ENCODE results near the gene TSPYL4. TPM values are rescaled to one million over a fixed set of nuclear protein-coding genes. Genes with fewer than 3 reads are reported as not detected.

TSPYL4 gene
- total RNA-seq, 1 experiment from 2014 or later: 5.4 TPM

DNA sequence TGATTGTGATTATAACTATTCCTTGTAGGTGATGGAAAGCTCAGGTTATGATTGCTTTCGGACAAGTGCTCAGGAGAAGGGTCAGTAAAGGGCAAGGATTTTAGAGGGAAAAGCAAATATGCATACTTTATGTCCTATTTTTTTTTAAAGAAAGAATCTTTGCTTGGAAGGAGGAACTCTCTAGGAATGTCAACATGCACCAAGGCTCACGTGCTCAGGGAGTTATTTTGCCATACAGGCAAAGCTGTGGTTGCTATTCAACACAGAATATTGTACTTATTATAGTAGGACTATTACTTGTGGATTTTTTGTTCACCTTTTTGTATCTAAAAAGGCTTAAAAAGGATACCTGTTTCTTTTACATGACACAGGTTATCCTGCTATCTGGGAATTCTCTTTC is 28.8 kb upstream of the TSPYL4 start:
- H3K79me2 ChIP-seq (ENCODE audit: insufficient read depth, low read length): peaks cover 20% of the 10 kb centered on the region
- peaks cover 0 to 9% of the 10 kb centered on the region in 2 experiments; a peak in 1 of 4 replicates for H3K36me3 ChIP-seq (ENCODE audit: control insufficient read depth in 1 of 2, insufficient read depth in 2 of 2, low read length in 2 of 2)
- no peak overlapping the region for H2AFZ ChIP-seq (ENCODE audit: low read depth, low read length, poor library complexity, severe bottlenecking)
- H3K4me3 ChIP-seq (replicated peaks in 1 of 2; ENCODE audit: low read depth in 1 of 2, low read length in 2 of 2): no peak overlapping the region
- no peak overlapping the region for H3K4me2 ChIP-seq (ENCODE audit: low read length)
- DNase-seq (ENCODE audit: low read depth, low spot score): no peak
- BruUV-seq (replicated peaks): no TSS peak
- RAD21 ChIA-PET (ENCODE audit: low non-redundant PET in 1 of 2, low total read pairs in 2 of 2, uncharacterized antibody in 2 of 2, unreplicated experiment in 2 of 2): no interaction called here
- no peak overlapping the region for H3K27ac ChIP-seq (ENCODE audit: low read depth, low read length)
- H3K9me3 ChIP-seq (ENCODE audit: control insufficient read depth in 1 of 2, insufficient read depth in 1 of 2, low read depth in 1 of 2, low read length in 2 of 2): no peaks in the 10 kb centered on the region
- H3K9me2 ChIP-seq (ENCODE audit: insufficient read depth): no peaks in the 10 kb centered on the region
- H3K27me3 ChIP-seq (ENCODE audit: insufficient read depth, low read length): no peaks in the 10 kb centered on the region
- POLR2A ChIA-PET: no interaction called here
- no peak overlapping the region for H3K9ac ChIP-seq (ENCODE audit: low read length)
- no peak for ATAC-seq
- TF ChIP-seq TCF7L2 (IDR thresholded peaks at IDR 0.05; ENCODE audit: borderline replicate concordance, extremely low read depth, insufficient read depth, insufficient read length): no peak
- no peaks in the 10 kb centered on the region for H4K20me1 ChIP-seq (ENCODE audit: insufficient read depth)
- H3K4me1 ChIP-seq (ENCODE audit: control insufficient read depth in 1 of 2, insufficient read depth in 2 of 2, low read length in 2 of 2): peaks cover 6 to 17% of the 10 kb centered on the region in 2 experiments
- CTCF ChIA-PET: interaction anchor here (1.2 kb wide), 1 partner anchor 14 kb away, joined by 3 read pairs; no protein-coding TSS in a partner anchor
- intact Hi-C loops (cut with micrococcal nuclease): no loop called here

DNA sequence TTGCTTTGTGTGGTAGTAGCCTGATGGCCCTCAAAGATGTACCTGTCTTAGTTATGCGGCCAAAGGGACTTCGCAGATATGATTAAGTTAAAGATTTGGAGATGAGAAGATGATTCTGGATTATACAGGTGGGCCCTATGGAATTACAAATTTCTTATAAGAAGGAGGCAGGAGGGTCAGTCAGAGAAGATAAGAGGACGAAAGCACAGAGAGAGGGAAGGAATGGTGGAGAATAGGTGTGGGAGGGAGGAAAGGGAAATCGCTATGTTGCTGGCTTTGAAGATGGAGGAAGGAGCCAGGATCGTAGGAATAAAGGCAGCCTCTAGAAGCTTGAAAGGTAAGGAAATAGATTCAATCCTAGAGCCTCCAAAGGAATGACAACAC is 27.1 kb upstream of the TSPYL4 start:
- no peaks in the 10 kb centered on the region for H4K20me1 ChIP-seq (ENCODE audit: insufficient read depth)
- peak overlapping the region in 1 of 2 experiments; percentile 95; a peak in 2 of 4 replicates for H3K4me3 ChIP-seq (replicated peaks in 1 of 2; ENCODE audit: low read depth in 1 of 2, low read length in 2 of 2)
- H3K9me2 ChIP-seq (ENCODE audit: insufficient read depth): no peaks in the 10 kb centered on the region
- peaks cover 38% of the 10 kb centered on the region for H3K79me2 ChIP-seq (ENCODE audit: insufficient read depth, low read length)
- RAD21 ChIA-PET (ENCODE audit: low non-redundant PET in 1 of 2, low total read pairs in 2 of 2, uncharacterized antibody in 2 of 2, unreplicated experiment in 2 of 2): no interaction called here
- BruUV-seq (replicated peaks): no TSS peak
- H3K4me2 ChIP-seq (ENCODE audit: low read length): peak overlapping the region; percentile 88
- H3K36me3 ChIP-seq (ENCODE audit: control insufficient read depth in 1 of 2, insufficient read depth in 2 of 2, low read length in 2 of 2): peaks cover 0 to 12% of the 10 kb centered on the region in 2 experiments; a peak in 2 of 4 replicates
- H3K27ac ChIP-seq (ENCODE audit: low read depth, low read length): no peak overlapping the region
- DNase-seq (ENCODE audit: low read depth, low spot score) (no peak), ATAC-seq (no peak)
- H3K9me3 ChIP-seq (ENCODE audit: control insufficient read depth in 1 of 2, insufficient read depth in 1 of 2, low read depth in 1 of 2, low read length in 2 of 2): no peaks in the 10 kb centered on the region
- no peak overlapping the region for H2AFZ ChIP-seq (ENCODE audit: low read depth, low read length, poor library complexity, severe bottlenecking)
- no peaks in the 10 kb centered on the region for H3K27me3 ChIP-seq (ENCODE audit: insufficient read depth, low read length)
- intact Hi-C loops (cut with micrococcal nuclease): no loop called here
- CTCF ChIA-PET: no interaction called here
- H3K9ac ChIP-seq (ENCODE audit: low read length): no peak overlapping the region
- POLR2A ChIA-PET: no interaction called here
- peaks cover 6 to 17% of the 10 kb centered on the region in 2 experiments for H3K4me1 ChIP-seq (ENCODE audit: control insufficient read depth in 1 of 2, insufficient read depth in 2 of 2, low read length in 2 of 2)
- TF ChIP-seq YY1 (IDR thresholded peaks at IDR 0.05; ENCODE audit: extremely low read depth, insufficient replicate concordance, low read depth, low read length) (no peak), CEBPB (IDR thresholded peaks at IDR 0.05; ENCODE audit: low read depth) (no peak), JUND (IDR thresholded peaks at IDR 0.05) (no peak), SP1 (IDR thresholded peaks at IDR 0.05; ENCODE audit: low read depth) (no peak), SRF (IDR thresholded peaks at IDR 0.05; ENCODE audit: low read depth) (no peak), RAD21 (IDR thresholded peaks at IDR 0.05; ENCODE audit: low read depth) (no peak), ZFX (IDR thresholded peaks at IDR 0.05) (no peak), TCF7L2 (IDR thresholded peaks at IDR 0.05; ENCODE audit: borderline replicate concordance, extremely low read depth, insufficient read depth, insufficient read length) (no peak), EZH2 (IDR thresholded peaks at IDR 0.05) (no peak), EGR1 (IDR thresholded peaks at IDR 0.05; ENCODE audit: low read depth) (no peak), EZH2phosphoT487 (IDR thresholded peaks at IDR 0.05; ENCODE audit: borderline replicate concordance) (no peak)
- TF ChIP-seq, protein P1, sequence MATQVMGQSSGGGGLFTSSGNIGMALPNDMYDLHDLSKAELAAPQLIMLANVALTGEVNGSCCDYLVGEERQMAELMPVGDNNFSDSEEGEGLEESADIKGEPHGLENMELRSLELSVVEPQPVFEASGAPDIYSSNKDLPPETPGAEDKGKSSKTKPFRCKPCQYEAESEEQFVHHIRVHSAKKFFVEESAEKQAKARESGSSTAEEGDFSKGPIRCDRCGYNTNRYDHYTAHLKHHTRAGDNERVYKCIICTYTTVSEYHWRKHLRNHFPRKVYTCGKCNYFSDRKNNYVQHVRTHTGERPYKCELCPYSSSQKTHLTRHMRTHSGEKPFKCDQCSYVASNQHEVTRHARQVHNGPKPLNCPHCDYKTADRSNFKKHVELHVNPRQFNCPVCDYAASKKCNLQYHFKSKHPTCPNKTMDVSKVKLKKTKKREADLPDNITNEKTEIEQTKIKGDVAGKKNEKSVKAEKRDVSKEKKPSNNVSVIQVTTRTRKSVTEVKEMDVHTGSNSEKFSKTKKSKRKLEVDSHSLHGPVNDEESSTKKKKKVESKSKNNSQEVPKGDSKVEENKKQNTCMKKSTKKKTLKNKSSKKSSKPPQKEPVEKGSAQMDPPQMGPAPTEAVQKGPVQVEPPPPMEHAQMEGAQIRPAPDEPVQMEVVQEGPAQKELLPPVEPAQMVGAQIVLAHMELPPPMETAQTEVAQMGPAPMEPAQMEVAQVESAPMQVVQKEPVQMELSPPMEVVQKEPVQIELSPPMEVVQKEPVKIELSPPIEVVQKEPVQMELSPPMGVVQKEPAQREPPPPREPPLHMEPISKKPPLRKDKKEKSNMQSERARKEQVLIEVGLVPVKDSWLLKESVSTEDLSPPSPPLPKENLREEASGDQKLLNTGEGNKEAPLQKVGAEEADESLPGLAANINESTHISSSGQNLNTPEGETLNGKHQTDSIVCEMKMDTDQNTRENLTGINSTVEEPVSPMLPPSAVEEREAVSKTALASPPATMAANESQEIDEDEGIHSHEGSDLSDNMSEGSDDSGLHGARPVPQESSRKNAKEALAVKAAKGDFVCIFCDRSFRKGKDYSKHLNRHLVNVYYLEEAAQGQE (IDR thresholded peaks at IDR 0.05; ENCODE audit: low read depth): no peak
- TF ChIP-seq, protein P2, sequence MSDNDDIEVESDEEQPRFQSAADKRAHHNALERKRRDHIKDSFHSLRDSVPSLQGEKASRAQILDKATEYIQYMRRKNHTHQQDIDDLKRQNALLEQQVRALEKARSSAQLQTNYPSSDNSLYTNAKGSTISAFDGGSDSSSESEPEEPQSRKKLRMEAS (IDR thresholded peaks at IDR 0.05): no peak
- TF ChIP-seq, protein P3, sequence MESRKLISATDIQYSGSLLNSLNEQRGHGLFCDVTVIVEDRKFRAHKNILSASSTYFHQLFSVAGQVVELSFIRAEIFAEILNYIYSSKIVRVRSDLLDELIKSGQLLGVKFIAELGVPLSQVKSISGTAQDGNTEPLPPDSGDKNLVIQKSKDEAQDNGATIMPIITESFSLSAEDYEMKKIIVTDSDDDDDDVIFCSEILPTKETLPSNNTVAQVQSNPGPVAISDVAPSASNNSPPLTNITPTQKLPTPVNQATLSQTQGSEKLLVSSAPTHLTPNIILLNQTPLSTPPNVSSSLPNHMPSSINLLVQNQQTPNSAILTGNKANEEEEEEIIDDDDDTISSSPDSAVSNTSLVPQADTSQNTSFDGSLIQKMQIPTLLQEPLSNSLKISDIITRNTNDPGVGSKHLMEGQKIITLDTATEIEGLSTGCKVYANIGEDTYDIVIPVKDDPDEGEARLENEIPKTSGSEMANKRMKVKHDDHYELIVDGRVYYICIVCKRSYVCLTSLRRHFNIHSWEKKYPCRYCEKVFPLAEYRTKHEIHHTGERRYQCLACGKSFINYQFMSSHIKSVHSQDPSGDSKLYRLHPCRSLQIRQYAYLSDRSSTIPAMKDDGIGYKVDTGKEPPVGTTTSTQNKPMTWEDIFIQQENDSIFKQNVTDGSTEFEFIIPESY (IDR thresholded peaks at IDR 0.05; ENCODE audit: extremely low read depth, insufficient replicate concordance, low read length): no peak

Data from HCT116 (cell line).